Measurements from ENCODE around the gene CDH4. TPM values are rescaled to one million over a fixed set of nuclear protein-coding genes. Genes with fewer than 3 reads are reported as not detected.
"Not testable (repeated sequence)": the region's sequence is repeated elsewhere in the genome, so short reads cannot be mapped to it uniquely, and the experiment has no call there.

CDH4 gene
- total RNA-seq, 1 donor from 2014 or later = 0.99 TPM

- Mint-ChIP-seq H3K27ac (ENCODE audit: unreplicated experiment) (no peak overlapping the region), H3K27me3 (ENCODE audit: low read depth) (peaks cover 2% of the 10 kb centered on the region), H3K36me3 (ENCODE audit: low read depth) (no peaks in the 10 kb centered on the region), H3K4me3 (ENCODE audit: unreplicated experiment) (no peak overlapping the region), H3K9me3 (ENCODE audit: low read depth) (no peaks in the 10 kb centered on the region), H3K4me1 (ENCODE audit: low read depth) (no peaks in the 10 kb centered on the region)
- TF ChIP-seq, protein P1, sequence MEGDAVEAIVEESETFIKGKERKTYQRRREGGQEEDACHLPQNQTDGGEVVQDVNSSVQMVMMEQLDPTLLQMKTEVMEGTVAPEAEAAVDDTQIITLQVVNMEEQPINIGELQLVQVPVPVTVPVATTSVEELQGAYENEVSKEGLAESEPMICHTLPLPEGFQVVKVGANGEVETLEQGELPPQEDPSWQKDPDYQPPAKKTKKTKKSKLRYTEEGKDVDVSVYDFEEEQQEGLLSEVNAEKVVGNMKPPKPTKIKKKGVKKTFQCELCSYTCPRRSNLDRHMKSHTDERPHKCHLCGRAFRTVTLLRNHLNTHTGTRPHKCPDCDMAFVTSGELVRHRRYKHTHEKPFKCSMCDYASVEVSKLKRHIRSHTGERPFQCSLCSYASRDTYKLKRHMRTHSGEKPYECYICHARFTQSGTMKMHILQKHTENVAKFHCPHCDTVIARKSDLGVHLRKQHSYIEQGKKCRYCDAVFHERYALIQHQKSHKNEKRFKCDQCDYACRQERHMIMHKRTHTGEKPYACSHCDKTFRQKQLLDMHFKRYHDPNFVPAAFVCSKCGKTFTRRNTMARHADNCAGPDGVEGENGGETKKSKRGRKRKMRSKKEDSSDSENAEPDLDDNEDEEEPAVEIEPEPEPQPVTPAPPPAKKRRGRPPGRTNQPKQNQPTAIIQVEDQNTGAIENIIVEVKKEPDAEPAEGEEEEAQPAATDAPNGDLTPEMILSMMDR (IDR thresholded peaks at IDR 0.05) = no peak
- no peak for DNase-seq (ENCODE audit: low spot score)
Measured at GRCh38 chr20:61271312-61272231, 19.5 kb downstream of the CDH4 start.

- not testable (repeated sequence) for H3K27ac Mint-ChIP-seq (ENCODE audit: unreplicated experiment); H3K27me3 Mint-ChIP-seq (ENCODE audit: low read depth); H3K4me3 Mint-ChIP-seq (ENCODE audit: unreplicated experiment); H3K36me3 Mint-ChIP-seq (ENCODE audit: low read depth); DNase-seq (ENCODE audit: low spot score); H3K9me3 Mint-ChIP-seq (ENCODE audit: low read depth); H3K4me1 Mint-ChIP-seq (ENCODE audit: low read depth)
Measured at GRCh38 chr20:61273024-61273423, 21.0 kb downstream of the CDH4 start.

- H3K36me3 Mint-ChIP-seq (ENCODE audit: low read depth); H3K27ac Mint-ChIP-seq (ENCODE audit: unreplicated experiment); H3K9me3 Mint-ChIP-seq (ENCODE audit: low read depth); H3K4me1 Mint-ChIP-seq (ENCODE audit: low read depth); H3K4me3 Mint-ChIP-seq (ENCODE audit: unreplicated experiment); H3K27me3 Mint-ChIP-seq (ENCODE audit: low read depth); DNase-seq (ENCODE audit: low spot score): not testable (repeated sequence)
Measured at GRCh38 chr20:61273666-61274065, 21.6 kb downstream of the CDH4 start.

DNA sequence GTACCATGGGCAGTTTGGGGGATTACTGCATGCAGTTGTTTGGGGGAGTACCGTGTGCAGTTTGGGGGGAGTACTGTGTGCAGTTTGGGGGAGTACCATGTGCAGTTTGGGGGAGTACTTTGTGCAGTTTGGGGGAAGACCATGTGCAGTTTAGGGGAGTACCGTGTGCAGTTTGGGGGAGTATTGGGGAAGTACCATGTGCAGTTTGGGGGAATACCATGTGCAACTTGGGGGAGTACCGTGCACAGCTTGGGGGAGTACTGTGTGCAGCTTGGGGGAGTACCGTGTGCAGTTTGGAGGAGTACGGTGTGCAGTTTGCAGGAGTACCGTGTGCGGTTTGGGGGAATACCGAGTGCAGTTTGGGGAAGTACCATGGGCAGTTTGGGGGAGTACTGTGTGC, 22.3 kb downstream of the CDH4 start:
- H3K4me3 Mint-ChIP-seq (ENCODE audit: unreplicated experiment) = no peak overlapping the region
- no peak overlapping the region for H3K27ac Mint-ChIP-seq (ENCODE audit: unreplicated experiment)
- H3K4me1 Mint-ChIP-seq (ENCODE audit: low read depth) = no peaks in the 10 kb centered on the region
- DNase-seq (ENCODE audit: low spot score) = no peak
- H3K9me3 Mint-ChIP-seq (ENCODE audit: low read depth) = no peaks in the 10 kb centered on the region
- H3K36me3 Mint-ChIP-seq (ENCODE audit: low read depth) = no peaks in the 10 kb centered on the region
- no peaks in the 10 kb centered on the region for H3K27me3 Mint-ChIP-seq (ENCODE audit: low read depth)
- TF ChIP-seq, protein P1 (IDR thresholded peaks at IDR 0.05) = no peak

- DNase-seq (ENCODE audit: low spot score) = no peak
- H3K4me3 Mint-ChIP-seq (ENCODE audit: unreplicated experiment) = no peak overlapping the region
- H3K27me3 Mint-ChIP-seq (ENCODE audit: low read depth) = no peaks in the 10 kb centered on the region
- no peak overlapping the region for H3K27ac Mint-ChIP-seq (ENCODE audit: unreplicated experiment)
- no peaks in the 10 kb centered on the region for H3K36me3 Mint-ChIP-seq (ENCODE audit: low read depth)
- H3K9me3 Mint-ChIP-seq (ENCODE audit: low read depth) = no peaks in the 10 kb centered on the region
- TF ChIP-seq, protein P1 (IDR thresholded peaks at IDR 0.05) = no peak
- H3K4me1 Mint-ChIP-seq (ENCODE audit: low read depth) = no peaks in the 10 kb centered on the region
Measured at GRCh38 chr20:61278296-61278695, 26.2 kb downstream of the CDH4 start.

DNA sequence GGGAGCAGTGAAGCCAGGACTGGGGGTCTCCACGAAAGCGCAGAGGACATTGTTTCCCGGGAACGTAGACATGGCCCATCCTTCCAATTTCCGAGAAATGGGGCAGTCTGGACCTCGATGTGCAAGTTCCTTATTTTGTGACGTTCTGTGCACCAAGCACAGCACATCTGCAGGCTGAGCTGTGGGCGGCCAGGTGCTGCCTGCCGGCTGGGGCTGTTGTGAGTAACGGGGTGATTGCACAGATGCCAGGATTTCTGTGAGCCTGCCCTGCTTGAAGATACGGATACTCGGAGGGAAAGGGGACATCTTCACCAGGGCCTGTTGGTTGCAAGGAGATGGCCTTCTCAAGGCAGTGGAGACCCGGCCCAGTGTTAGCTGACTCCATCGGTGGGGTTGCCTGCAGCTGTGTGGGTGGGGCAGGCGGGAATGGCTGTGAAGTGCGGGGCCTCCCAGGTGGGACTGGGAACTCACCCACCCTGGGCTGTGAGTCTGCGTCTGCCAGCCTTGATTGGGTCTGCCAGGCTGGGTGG, 27.6 kb downstream of the CDH4 start:
- TF ChIP-seq, protein P1 (IDR thresholded peaks at IDR 0.05) = no peak
- H3K4me1 Mint-ChIP-seq (ENCODE audit: low read depth) = no peaks in the 10 kb centered on the region
- H3K36me3 Mint-ChIP-seq (ENCODE audit: low read depth) = no peaks in the 10 kb centered on the region
- no peak for DNase-seq (ENCODE audit: low spot score)
- no peak overlapping the region for H3K27ac Mint-ChIP-seq (ENCODE audit: unreplicated experiment)
- H3K9me3 Mint-ChIP-seq (ENCODE audit: low read depth) = no peaks in the 10 kb centered on the region
- no peaks in the 10 kb centered on the region for H3K27me3 Mint-ChIP-seq (ENCODE audit: low read depth)
- H3K4me3 Mint-ChIP-seq (ENCODE audit: unreplicated experiment) = no peak overlapping the region
